ENCODE results near the gene STK11IP.

The STK11IP gene

DNA sequence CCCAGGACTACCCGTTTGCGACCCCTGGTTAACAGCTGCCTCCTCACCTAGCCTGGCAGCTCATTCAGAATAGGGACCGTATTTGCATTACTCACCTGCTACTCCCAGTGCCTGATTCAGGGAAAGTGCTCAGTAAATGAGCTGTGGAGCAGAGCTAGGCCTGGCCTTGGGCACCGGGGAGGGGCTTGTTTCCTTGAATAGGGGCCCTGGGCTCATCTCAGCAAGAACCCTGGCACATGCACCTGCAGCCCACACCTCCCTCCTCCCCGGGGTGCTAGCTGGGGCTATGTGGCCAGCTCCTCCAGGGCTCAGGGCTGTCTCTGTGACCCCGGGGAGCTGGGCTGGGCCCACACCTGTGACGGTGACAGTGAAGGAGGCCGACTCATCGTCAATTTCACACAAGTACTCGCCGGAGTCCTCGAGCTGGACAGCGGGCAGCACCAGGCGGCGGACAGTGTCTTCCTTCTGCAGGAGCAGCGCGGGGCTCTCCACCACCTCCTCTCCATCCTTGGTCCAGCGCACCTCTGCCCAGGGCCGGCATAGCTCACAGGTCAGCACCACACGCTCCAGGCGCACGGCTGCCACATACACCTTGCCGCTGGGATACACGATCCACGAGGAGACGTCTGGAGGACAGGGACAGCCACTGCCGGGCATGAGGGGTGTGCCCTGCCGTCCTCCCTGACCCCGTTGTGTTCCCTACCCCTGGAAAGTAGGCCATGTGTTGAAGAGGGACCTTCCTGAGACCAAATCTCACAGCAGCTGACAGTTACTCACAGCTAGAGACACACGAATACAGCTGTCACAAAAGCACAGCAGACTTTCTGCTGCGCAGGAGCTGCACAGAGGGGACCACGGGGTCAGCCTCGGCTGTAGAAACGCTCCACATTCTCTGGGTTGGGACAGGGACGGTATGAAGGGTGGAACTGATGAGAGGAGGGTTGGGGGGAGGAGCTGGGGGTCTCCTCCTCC lies 35.3 kb upstream of the STK11IP start:
- DNase-seq (ENCODE audit: low read depth, low spot score): no peak

DNA sequence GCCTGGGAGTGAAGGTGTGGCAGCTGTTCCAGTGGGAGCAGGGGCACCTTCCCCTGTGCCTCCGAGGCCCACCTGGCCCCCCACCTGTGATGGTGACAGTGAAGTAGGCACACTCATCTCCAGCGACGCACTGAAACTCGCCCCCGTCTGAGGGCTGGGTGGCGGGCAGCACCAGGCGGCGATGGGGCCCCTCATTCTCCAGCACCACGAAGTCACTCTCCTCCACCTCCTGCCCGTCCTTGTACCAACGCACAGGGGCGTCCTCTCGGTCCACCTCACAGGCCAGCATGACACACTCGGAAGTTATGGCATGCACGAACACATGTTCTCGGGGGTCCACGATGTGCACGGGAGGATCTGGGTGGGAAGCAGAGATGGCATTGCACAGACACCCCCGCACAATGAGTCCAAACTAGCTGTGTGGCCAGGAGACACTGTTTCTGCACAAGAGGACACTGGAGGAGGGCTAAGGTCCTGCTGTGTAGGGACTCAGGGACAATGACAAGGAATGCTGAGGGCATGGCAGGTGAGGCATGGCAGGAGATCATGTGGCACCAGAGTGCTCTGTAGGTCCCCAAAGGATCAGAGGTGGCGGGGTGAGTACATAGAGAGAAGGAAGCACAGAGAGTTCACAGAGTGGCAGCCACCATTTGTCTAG lies 34.3 kb upstream of the STK11IP start:
- DNase-seq (ENCODE audit: low read depth, low spot score): no peak

- no peak for DNase-seq (ENCODE audit: low read depth, low spot score)
Observed at GRCh38 chr2:219565130-219566080, 32.3 kb upstream of the STK11IP start.

DNA sequence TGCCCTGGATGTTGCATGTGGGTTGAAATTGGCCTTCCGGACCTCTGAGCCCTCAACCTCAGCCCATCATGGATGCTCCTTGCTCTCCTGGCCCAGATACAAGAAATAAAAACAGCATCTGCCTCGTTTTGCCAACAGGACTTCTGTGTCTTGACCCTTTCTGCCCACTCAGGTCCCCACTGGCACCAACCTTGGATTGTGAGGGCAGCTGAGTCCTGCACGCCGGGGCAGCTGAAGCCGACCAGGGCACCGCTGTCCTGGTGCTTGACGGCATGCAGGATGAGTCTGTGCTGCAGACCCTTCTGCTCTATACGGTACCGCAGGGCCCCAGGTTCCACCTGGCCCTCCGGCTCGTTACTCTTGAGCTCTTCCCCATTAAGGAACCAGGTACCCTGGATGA lies 31.0 kb upstream of the STK11IP start:
- no peak for DNase-seq (ENCODE audit: low read depth, low spot score)

GRCh38 chr2:219567131-219567530 lies 30.5 kb upstream of the STK11IP start:
- DNase-seq (ENCODE audit: low read depth, low spot score): no peak

DNA sequence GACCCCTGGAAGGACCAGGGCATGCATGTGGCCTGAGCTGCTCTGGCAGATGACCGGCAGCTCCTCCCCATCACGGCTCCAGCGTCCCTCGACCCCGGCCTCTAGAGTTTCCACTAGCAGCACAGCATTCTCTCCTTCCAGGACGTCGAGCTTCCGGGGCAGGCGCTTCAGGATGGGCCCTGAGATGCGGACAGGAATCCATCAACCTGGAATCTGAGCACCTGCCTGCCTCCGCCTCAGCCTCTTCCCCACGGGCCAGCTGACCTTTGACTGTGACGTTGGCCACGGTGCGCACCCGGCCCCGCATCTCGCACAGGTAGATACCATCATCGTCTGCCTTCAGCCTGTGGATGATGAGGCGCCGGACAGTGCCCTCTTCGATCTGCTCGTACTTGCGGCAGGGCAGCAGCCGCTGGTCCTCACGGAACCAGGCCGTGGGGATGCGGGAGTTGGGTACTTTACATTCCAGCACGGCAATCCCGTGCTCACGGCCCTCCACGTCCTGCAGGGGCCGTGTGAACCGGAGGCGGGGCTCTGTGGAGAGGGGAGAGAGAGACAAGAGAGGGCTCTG lies 29.8 kb upstream of the STK11IP start:
- no peak for DNase-seq (ENCODE audit: low read depth, low spot score)

GRCh38 chr2:219569041-219569440 lies 28.6 kb upstream of the STK11IP start:
- peak; percentile 43 for DNase-seq (ENCODE audit: low read depth, low spot score)

DNA sequence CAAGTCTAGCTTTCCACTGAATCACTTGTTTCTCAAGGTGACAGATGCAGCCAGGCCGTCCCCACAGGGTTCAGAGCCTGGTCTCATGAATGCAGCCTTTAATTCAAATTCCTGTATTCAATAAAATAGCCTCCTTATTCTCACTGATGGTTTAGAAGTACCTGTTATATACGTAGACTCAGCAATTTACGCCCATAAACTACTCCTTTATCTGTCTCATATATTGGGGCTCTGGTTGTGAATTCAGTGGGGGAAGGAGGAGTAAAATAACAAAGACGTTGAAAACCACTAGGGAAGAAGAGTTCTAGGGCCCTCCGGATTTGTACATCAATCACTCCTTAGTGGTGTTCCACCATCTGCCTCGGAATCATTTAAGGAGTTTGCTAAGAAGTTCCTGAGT lies 28.0 kb upstream of the STK11IP start:
- DNase-seq (ENCODE audit: low read depth, low spot score): no peak

- peak; percentile 72 for DNase-seq (ENCODE audit: low read depth, low spot score)
Observed at GRCh38 chr2:219570194-219570923, 27.3 kb upstream of the STK11IP start.

- DNase-seq (ENCODE audit: low read depth, low spot score): peak; percentile 68
Observed at GRCh38 chr2:219570924-219571310, 26.7 kb upstream of the STK11IP start.

GRCh38 chr2:219571311-219572236 lies 26.1 kb upstream of the STK11IP start, which contains the start of gene OBSL1:
OBSL1 (minus strand) TSS chr2:219571539; CDS start chr2:219571232, 307 bp downstream.
- peak; percentile 92 for DNase-seq (ENCODE audit: low read depth, low spot score)

DNA sequence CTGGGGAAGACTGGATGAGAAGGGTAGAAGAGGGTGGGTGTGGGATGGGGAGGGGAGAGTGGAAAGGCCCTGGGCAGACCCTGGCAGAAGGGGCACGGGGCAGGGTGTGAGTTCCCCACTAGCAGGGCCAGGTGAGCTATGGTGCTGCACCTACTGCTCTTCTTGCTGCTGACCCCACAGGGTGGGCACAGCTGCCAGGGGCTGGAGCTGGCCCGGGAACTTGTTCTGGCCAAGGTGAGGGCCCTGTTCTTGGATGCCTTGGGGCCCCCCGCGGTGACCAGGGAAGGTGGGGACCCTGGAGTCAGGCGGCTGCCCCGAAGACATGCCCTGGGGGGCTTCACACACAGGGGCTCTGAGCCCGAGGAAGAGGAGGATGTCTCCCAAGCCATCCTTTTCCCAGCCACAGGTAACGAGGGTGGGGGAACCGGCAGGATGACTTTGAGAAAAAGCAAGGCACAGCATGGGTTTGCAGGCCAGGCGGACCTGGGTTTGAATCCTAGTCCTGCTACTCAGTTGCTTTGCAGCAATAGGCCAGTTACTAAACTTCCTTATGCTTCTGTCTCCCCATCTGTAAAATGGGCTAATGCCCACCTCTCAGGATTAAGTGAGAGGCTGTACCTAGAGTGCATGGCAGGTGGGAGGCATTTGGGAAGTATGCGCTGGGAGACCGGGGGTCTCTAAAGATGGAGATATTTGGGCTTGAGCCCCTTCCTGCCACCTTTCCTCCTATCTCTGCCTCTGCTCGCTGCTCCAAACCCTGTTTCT lies 25.2 kb upstream of the STK11IP start, which contains the start of gene INHA:
Gene INHA, plus strand, starts transcription at position 74 of the 765 bp plus-strand sequence. Its CDS starts 65 bp downstream, at position 139.
- no peak for DNase-seq (ENCODE audit: low read depth, low spot score)

DNA sequence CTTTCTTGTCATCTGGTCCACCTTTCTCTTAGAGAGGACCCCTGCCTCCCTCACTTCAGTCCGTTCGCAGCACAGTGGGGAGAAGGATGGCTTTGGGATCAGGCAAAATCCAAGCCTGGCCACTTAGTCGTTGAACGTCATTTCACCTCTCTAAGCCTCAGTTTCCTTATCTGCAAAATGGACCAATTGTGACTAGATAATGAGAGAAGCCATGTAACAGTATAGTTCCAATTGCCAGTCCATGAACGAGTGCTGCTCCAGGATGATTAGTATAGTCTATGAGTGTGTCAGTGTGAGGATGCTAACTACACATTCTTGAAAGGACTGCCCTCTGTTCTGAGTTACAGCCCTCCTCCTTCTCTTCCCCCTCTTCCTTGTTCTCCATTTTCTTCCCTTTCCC lies 24.5 kb upstream of the STK11IP start:
- no peak for DNase-seq (ENCODE audit: low read depth, low spot score)

GRCh38 chr2:219574484-219575311 lies 23.0 kb upstream of the STK11IP start:
- DNase-seq (ENCODE audit: low read depth, low spot score): no peak

DNA sequence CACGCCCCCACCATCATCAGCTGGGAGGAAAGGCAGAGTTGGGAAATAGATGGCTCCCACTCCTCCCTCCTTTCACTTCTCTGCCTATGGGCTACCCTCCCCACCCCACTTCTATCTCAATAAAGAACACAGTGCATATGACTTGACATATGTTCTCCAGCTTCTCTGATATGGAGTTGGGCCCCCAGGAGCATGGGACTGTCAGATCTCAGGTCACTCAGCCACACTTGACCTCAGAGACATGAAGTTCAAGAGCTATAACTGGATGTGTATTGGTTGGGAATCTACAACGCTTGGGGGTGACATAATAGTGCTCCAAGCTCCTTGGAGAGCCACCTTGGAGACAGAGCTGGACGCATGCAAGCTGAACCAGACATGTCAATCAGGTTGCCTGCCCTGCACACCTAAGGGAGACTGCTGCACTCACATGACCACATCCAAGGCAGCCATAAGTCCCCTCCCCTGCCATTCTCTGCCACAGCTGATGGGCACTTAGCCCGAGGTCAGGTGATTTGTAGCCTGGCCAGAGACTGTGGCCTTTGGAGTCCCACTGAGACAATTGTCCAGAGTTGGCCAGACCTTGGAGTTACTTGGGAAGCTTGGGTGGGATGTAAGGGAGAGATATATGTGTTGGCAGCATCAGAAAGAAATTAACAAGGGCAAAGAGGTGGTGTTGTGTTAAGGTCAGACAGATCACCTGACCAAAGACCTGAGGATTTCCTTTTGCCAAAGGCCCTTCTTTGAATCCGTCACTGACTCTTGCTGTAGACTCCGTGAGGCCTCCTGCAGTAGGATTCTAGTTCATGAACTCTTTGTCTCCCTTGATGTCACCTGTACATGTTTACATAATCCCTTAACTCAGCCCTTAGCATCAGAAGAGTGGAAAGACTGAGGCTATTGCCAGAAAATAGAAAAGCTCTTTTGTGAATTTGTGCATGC lies 21.8 kb upstream of the STK11IP start:
- no peak for DNase-seq (ENCODE audit: low read depth, low spot score)
